HG03039 (cell line): ENCODE data around the gene HIPK4.
"Not testable (repeated sequence)": the region's sequence is repeated elsewhere in the genome, so short reads cannot be mapped to it uniquely, and the experiment has no call there.

Source experiments
- ATAC-seq: cut with Tn5 transposase; IDR thresholded peaks from one replicate; pipeline ENCODE4 v1.9.1; 2021; ENCODE audit warnings: mild to moderate bottlenecking, moderate library complexity; ENCODE audit not compliant: unreplicated experiment

The HIPK4 gene

GRCh38 chr19:40341601-40342482 lies 48.1 kb downstream of the HIPK4 start:
- no peak for ATAC-seq

GRCh38 chr19:40339018-40339728 lies 50.8 kb downstream of the HIPK4 start:
- ATAC-seq: no peak

- ATAC-seq: no peak
Observed at GRCh38 chr19:40337594-40337993, 52.4 kb downstream of the HIPK4 start.

- no peak for ATAC-seq
Observed at GRCh38 chr19:40337107-40337506, 52.9 kb downstream of the HIPK4 start.

- no peak for ATAC-seq
Observed at GRCh38 chr19:40336601-40336900, 53.4 kb downstream of the HIPK4 start.

- ATAC-seq: no peak
Observed at GRCh38 chr19:40335855-40336600, 54.0 kb downstream of the HIPK4 start.

GRCh38 chr19:40335101-40335500 lies 54.9 kb downstream of the HIPK4 start:
- no peak for ATAC-seq

- not testable (repeated sequence) for ATAC-seq
Observed at GRCh38 chr19:40333083-40333482, 56.9 kb downstream of the HIPK4 start.

GRCh38 chr19:40332669-40333068 lies 57.3 kb downstream of the HIPK4 start:
- no peak for ATAC-seq

- no peak for ATAC-seq
Observed at GRCh38 chr19:40331052-40331451, 58.9 kb downstream of the HIPK4 start.
